HG03060 (cell line): ENCODE data around the gene TMEM106C.

Experiments
- ATAC-seq: cut with Tn5 transposase; IDR thresholded peaks from one replicate; pipeline ENCODE4 v1.9.1; 2021; ENCODE audit warnings: low read depth, moderate number of reproducible peaks; ENCODE audit not compliant: unreplicated experiment

The TMEM106C gene

GRCh38 chr12:47991106-47992061 is 28.0 kb downstream of the TMEM106C start:
- ATAC-seq: no peak

- ATAC-seq: no peak
Measured at GRCh38 chr12:47992776-47993175, 29.4 kb downstream of the TMEM106C start.

GRCh38 chr12:47993491-47993890 is 30.1 kb downstream of the TMEM106C start:
- no peak for ATAC-seq

- no peak for ATAC-seq
Measured at GRCh38 chr12:47995981-47996401, 32.6 kb downstream of the TMEM106C start.

GRCh38 chr12:47997321-47997720 is 33.9 kb downstream of the TMEM106C start:
- ATAC-seq: no peak

GRCh38 chr12:47999816-48000215 is 36.4 kb downstream of the TMEM106C start:
- no peak for ATAC-seq

GRCh38 chr12:48000878-48001504 is 37.6 kb downstream of the TMEM106C start:
- ATAC-seq: no peak

- no peak for ATAC-seq
Measured at GRCh38 chr12:48001505-48002413, 38.4 kb downstream of the TMEM106C start.

- no peak for ATAC-seq
Measured at GRCh38 chr12:48002414-48002730, 39.0 kb downstream of the TMEM106C start.

- ATAC-seq: no peak
Measured at GRCh38 chr12:48002773-48003218, 39.4 kb downstream of the TMEM106C start.

GRCh38 chr12:48003226-48004052 is 40.0 kb downstream of the TMEM106C start:
- ATAC-seq: no peak

- no peak for ATAC-seq
Measured at GRCh38 chr12:48004053-48004941, 40.9 kb downstream of the TMEM106C start, which contains the start of gene COL2A1. TSS of gene COL2A1 (minus strand) at chr12:48004476. CDS start at chr12:48004321, 155 bp downstream.

- ATAC-seq: no peak
Measured at GRCh38 chr12:48005001-48005749, 41.8 kb downstream of the TMEM106C start.

GRCh38 chr12:48005750-48006021 is 42.3 kb downstream of the TMEM106C start:
- no peak for ATAC-seq

GRCh38 chr12:48007206-48007605 is 43.8 kb downstream of the TMEM106C start:
- no peak for ATAC-seq

GRCh38 chr12:48008349-48008748 is 45.0 kb downstream of the TMEM106C start:
- no peak for ATAC-seq

- ATAC-seq: no peak
Measured at GRCh38 chr12:48008950-48009349, 45.6 kb downstream of the TMEM106C start.

GRCh38 chr12:48009471-48009870 is 46.1 kb downstream of the TMEM106C start:
- no peak for ATAC-seq
